Measurements from ENCODE around the gene PLEKHM1.
"Not testable (repeated sequence)": the region's sequence is repeated elsewhere in the genome, so short reads cannot be mapped to it uniquely, and the experiment has no call there.

The PLEKHM1 gene

DNA sequence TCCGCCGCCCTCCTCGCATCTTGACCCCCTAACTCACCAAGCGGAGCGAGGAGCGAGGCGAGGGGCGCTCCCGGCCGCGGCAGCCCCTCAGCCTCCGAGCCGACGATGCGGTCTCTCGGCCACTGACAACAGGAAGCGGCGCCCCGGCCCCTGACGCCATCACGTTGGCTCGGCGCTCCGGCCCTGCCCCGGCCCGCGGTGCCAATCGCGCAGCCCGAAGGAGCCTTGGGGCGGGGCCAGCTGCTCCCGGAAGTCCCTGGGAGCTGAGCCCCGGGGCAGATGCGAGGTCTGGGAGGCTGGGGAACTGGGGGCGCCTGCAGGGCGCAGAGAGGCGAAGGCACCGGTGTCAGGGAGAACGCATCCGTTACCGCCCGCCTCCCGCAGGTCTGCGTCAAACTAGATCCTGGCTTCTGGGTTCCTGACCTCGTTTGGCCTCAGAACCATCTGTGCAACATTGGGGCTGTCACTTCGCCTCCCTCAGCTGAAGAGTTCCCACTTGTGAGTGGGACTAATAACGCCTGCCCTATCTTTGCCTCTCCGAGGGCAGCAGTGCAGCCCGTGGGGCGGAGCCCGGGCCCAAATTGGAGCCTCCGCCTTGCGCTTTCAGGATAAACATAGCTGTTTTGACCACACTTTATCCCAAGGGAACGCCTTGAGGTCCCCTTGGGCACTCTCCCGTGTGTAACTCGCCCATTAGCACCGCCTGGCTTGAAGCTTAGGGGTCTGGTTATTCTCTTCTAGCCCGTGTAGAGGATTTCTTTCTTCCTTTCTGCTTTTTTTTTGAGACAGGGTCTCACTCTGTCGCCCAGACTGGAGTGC lies at the start of gene PLEKHM1:
Gene PLEKHM1, minus strand, starts transcription at position 107 of the 819 bp plus-strand sequence. CDS start 8,237 bp downstream, outside the sequence.
- H2AFZ ChIP-seq (ENCODE audit: low read length, unreplicated experiment) = peak within 1 kb of the TSS; percentile 38
- not testable (repeated sequence) for H3K36me3 ChIP-seq (ENCODE audit: insufficient read depth, low read length); H3K79me2 ChIP-seq (ENCODE audit: control insufficient read depth, insufficient read depth, low read length, unreplicated experiment); H3K4me1 ChIP-seq (ENCODE audit: control insufficient read depth, insufficient read depth, low read length, unreplicated experiment); H3K27ac ChIP-seq (ENCODE audit: low read depth, low read length); H3K27me3 ChIP-seq (ENCODE audit: insufficient read depth, low read length)
- H3K4me3 ChIP-seq (ENCODE audit: low read depth, low read length) = peak within 1 kb of the TSS; percentile 83

DNA sequence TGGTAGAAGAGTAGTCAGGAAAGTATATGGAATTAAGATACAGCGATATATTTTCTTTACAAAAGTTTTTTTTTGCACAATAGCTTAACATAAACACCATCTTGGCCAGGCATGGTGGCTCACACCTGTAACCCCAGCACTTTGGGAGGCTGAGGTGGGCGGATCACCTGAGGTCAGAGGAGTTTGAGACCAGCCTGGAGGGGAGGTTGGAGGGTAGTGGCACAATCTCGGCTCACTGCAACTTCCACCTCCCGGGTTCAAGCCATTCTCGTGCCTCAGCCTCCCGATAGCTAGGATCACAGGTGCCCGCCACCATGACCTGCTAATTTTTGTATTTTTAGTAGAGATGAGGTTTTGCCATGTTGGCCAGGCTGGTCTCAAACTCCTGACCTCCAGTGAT lies 47.6 kb upstream of the PLEKHM1 start:
- not testable (repeated sequence) for H3K79me2 ChIP-seq (ENCODE audit: control insufficient read depth, insufficient read depth, low read length, unreplicated experiment); H3K4me1 ChIP-seq (ENCODE audit: control insufficient read depth, insufficient read depth, low read length, unreplicated experiment); H3K4me3 ChIP-seq (ENCODE audit: low read depth, low read length); H3K27ac ChIP-seq (ENCODE audit: low read depth, low read length); H3K36me3 ChIP-seq (ENCODE audit: insufficient read depth, low read length); H3K27me3 ChIP-seq (ENCODE audit: insufficient read depth, low read length); H2AFZ ChIP-seq (ENCODE audit: low read length, unreplicated experiment)

DNA sequence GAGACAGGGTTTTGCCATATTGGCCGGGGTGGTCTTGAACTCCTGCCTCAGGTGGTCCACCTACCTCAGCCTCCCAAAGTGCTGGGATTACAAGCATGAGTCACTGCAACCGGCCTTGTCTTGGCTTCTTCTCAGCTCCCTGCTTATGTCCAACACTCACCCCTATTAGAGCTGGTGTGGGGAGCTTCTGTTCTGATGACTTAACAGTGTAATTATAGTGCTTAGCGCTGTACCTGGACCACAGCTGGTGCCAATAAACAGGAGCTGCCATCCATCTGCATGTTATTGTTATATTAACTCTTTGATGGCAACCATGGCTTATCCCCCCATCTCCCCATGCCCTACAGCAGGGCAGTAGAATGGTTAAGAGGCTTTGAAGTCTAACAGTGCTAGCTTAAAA lies 15.6 kb upstream of the PLEKHM1 start:
- not testable (repeated sequence) for H3K4me1 ChIP-seq (ENCODE audit: control insufficient read depth, insufficient read depth, low read length, unreplicated experiment); H3K4me3 ChIP-seq (ENCODE audit: low read depth, low read length); H2AFZ ChIP-seq (ENCODE audit: low read length, unreplicated experiment); H3K27me3 ChIP-seq (ENCODE audit: insufficient read depth, low read length); H3K36me3 ChIP-seq (ENCODE audit: insufficient read depth, low read length); H3K79me2 ChIP-seq (ENCODE audit: control insufficient read depth, insufficient read depth, low read length, unreplicated experiment); H3K27ac ChIP-seq (ENCODE audit: low read depth, low read length)

DNA sequence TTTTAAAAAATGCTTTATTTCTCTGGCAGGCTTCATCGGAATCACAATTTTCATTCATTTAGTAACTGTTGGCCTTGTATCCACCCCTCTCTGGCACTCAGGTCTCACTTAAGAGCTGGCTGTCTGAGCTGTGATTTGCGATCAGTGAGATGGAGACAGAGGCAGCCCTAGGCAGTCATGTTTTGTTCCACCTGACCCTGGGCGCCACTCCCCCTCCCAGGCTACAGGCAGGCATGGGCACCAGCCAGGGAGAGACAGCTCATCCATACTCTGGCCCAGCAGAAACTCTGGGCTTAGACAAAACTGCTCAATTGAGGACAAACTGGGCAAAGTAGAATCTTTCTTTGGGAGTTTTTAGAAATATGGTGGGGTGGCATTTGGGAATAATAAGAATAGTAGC lies 14.7 kb upstream of the PLEKHM1 start:
- H3K4me3 ChIP-seq (ENCODE audit: low read depth, low read length); H3K79me2 ChIP-seq (ENCODE audit: control insufficient read depth, insufficient read depth, low read length, unreplicated experiment); H3K36me3 ChIP-seq (ENCODE audit: insufficient read depth, low read length); H3K27me3 ChIP-seq (ENCODE audit: insufficient read depth, low read length); H2AFZ ChIP-seq (ENCODE audit: low read length, unreplicated experiment); H3K4me1 ChIP-seq (ENCODE audit: control insufficient read depth, insufficient read depth, low read length, unreplicated experiment); H3K27ac ChIP-seq (ENCODE audit: low read depth, low read length): not testable (repeated sequence)

DNA sequence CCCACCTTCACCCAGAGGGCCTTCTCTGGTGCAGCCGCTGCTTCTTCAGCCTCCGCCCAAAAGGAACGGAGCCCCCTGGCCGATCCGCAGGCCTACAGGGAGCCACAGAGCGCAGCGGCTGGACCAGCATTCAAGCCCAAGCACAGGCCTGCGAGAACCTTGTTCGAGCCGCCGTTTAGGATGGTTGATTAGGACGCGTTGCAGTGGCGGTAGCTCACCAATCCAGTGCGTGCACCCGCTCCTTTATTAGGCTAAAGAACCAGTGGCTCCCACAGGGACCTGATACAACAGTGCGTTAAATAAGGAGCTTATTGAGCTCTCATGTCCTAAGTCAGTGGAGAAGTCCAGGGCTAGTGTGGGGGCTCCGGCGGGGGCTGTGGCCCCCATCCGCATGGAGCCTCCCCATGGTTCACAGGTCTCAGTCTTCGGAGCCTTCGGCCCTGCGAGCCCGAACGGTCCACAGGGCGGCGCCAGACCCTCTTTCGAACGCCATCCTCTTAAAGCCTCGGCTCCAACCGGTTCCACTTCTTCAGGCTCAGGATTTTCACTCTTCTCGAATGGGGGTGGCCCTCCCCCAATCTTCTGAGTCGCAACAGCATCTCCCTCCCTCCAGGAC lies 10.7 kb upstream of the PLEKHM1 start:
- H3K36me3 ChIP-seq (ENCODE audit: insufficient read depth, low read length); H3K27ac ChIP-seq (ENCODE audit: low read depth, low read length): not testable (repeated sequence)

DNA sequence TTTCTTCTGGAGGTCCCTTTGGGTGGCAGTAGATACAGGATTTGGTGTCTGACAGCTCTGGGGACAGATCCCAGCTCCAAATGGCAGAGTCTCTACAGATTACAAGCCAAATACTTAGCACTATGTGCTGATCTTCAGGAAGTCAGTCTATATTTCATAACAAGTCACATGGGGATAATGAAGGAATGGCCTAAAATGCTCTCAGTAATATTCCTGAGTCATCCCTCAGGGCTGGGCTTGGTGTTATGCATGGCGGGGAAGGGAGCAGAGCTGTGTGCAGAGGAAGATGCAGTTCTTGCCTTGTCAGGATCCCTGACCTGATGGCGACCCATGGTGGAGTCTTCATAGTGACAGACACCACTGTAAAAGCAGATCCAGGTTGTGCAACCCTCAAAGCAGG lies 10.0 kb upstream of the PLEKHM1 start:
- peak overlapping the region; percentile 25 for H2AFZ ChIP-seq (ENCODE audit: low read length, unreplicated experiment)
- not testable (repeated sequence) for H3K4me3 ChIP-seq (ENCODE audit: low read depth, low read length); H3K79me2 ChIP-seq (ENCODE audit: control insufficient read depth, insufficient read depth, low read length, unreplicated experiment); H3K27me3 ChIP-seq (ENCODE audit: insufficient read depth, low read length); H3K4me1 ChIP-seq (ENCODE audit: control insufficient read depth, insufficient read depth, low read length, unreplicated experiment); H3K27ac ChIP-seq (ENCODE audit: low read depth, low read length); H3K36me3 ChIP-seq (ENCODE audit: insufficient read depth, low read length)

More for the DNA sequence above, 10.7 kb upstream of the PLEKHM1 start:
- not testable (repeated sequence) for H3K79me2 ChIP-seq (ENCODE audit: control insufficient read depth, insufficient read depth, low read length, unreplicated experiment); H2AFZ ChIP-seq (ENCODE audit: low read length, unreplicated experiment); H3K4me3 ChIP-seq (ENCODE audit: low read depth, low read length); H3K4me1 ChIP-seq (ENCODE audit: control insufficient read depth, insufficient read depth, low read length, unreplicated experiment); H3K27me3 ChIP-seq (ENCODE audit: insufficient read depth, low read length)

DNA sequence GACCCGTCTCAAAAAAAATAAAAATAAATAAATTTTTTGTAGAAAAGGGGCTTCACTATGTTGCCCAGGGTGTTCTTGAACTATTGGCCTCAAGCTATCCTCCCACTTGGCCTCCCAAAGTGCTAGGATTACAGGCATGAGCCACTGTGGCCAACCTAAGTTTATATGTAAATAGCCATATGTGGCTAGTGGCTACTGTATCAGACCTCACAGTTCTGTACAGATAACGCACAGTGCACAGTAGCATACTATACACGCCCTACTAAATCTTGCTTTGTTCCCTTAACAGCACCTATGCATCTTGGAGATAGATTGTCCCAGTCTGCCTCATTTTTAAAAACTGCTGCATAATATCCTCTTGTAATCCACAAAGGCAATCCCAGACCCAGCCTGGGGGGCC lies 8.7 kb upstream of the PLEKHM1 start:
- not testable (repeated sequence) for H3K79me2 ChIP-seq (ENCODE audit: control insufficient read depth, insufficient read depth, low read length, unreplicated experiment); H3K36me3 ChIP-seq (ENCODE audit: insufficient read depth, low read length); H3K27ac ChIP-seq (ENCODE audit: low read depth, low read length); H2AFZ ChIP-seq (ENCODE audit: low read length, unreplicated experiment); H3K27me3 ChIP-seq (ENCODE audit: insufficient read depth, low read length); H3K4me3 ChIP-seq (ENCODE audit: low read depth, low read length); H3K4me1 ChIP-seq (ENCODE audit: control insufficient read depth, insufficient read depth, low read length, unreplicated experiment)

DNA sequence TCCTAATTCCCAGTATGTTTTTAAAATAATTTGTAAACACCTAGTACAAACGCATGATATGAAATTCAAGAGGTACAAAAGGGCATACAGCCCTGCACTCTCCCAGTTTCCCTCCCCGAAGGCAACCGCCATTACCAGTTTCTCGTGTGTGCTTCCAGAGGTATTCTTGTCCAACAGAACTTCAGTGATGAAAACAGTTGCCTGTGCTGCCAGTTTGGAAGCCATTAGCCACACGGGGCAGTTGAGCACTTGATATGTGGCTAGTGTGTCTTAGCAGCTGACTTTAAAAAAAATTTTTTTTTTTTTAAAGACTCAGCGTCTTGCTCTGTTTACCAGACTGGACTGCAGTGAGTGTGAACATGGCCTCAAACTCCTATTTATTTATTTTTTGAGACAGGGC lies 7.9 kb upstream of the PLEKHM1 start:
- not testable (repeated sequence) for H3K27me3 ChIP-seq (ENCODE audit: insufficient read depth, low read length); H3K79me2 ChIP-seq (ENCODE audit: control insufficient read depth, insufficient read depth, low read length, unreplicated experiment); H3K4me3 ChIP-seq (ENCODE audit: low read depth, low read length); H3K27ac ChIP-seq (ENCODE audit: low read depth, low read length); H2AFZ ChIP-seq (ENCODE audit: low read length, unreplicated experiment); H3K36me3 ChIP-seq (ENCODE audit: insufficient read depth, low read length); H3K4me1 ChIP-seq (ENCODE audit: control insufficient read depth, insufficient read depth, low read length, unreplicated experiment)

DNA sequence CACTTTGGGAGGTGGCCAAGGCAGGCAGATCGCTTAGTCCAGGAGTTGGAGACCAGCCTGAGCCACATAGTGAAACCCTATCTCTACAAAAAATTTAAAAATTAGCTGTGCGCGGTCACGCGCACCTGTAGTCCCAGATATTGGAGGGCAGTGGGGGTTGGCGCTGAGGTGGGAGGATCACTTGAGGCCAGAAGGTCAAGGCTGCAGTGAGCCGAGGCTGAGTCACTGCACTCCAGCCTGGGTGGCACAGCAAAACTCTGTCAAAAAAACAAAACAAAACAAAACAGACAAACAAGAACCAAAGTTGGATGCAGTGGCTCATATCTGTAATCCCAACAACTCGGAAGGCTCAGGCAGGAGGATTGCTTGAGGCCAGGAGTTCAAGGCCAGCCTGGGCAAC lies 6.9 kb upstream of the PLEKHM1 start:
- H3K79me2 ChIP-seq (ENCODE audit: control insufficient read depth, insufficient read depth, low read length, unreplicated experiment); H3K36me3 ChIP-seq (ENCODE audit: insufficient read depth, low read length); H3K4me1 ChIP-seq (ENCODE audit: control insufficient read depth, insufficient read depth, low read length, unreplicated experiment); H3K27me3 ChIP-seq (ENCODE audit: insufficient read depth, low read length); H3K27ac ChIP-seq (ENCODE audit: low read depth, low read length); H2AFZ ChIP-seq (ENCODE audit: low read length, unreplicated experiment); H3K4me3 ChIP-seq (ENCODE audit: low read depth, low read length): not testable (repeated sequence)

DNA sequence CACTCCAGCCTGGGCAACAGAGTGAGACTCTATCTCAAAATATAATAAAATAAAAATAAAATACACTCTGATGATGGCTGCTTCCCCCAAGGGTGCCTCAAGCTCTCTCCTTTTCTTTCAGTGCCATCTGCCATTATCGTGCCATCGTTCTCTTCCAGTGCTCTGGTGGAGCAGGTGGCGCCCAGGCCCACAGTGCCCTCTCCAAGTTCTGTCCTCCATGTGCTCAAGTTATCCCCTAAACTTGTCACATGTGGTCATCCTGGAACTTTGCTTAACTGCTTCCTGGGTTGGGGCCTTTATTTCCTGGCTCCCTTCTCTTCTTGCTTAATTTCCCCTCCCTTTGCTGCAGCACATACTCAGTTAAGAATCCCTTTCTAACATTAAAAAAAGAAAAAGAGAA lies 6.0 kb upstream of the PLEKHM1 start:
- H3K79me2 ChIP-seq (ENCODE audit: control insufficient read depth, insufficient read depth, low read length, unreplicated experiment); H3K27me3 ChIP-seq (ENCODE audit: insufficient read depth, low read length); H3K36me3 ChIP-seq (ENCODE audit: insufficient read depth, low read length); H3K4me3 ChIP-seq (ENCODE audit: low read depth, low read length); H2AFZ ChIP-seq (ENCODE audit: low read length, unreplicated experiment); H3K27ac ChIP-seq (ENCODE audit: low read depth, low read length); H3K4me1 ChIP-seq (ENCODE audit: control insufficient read depth, insufficient read depth, low read length, unreplicated experiment): not testable (repeated sequence)

DNA sequence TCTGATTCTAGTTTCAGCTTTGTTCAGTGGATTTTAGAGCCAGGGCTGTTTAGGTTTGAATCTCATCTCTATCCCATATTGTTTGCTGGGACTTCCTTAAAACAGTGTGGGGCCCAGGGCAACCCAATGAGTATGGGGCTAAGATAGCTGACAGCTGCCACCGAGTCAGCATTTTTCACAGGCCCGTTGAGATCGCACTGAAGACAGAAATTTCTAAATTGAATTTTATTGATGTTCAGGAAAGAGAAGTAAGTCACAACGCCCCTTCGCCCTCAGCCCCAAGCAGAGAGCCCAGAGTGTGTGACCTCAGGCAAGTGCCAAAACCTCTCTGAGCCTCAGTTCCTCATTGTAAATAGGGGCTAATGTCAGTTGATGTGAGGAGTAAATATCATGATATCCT lies 4.0 kb upstream of the PLEKHM1 start:
- not testable (repeated sequence) for H3K79me2 ChIP-seq (ENCODE audit: control insufficient read depth, insufficient read depth, low read length, unreplicated experiment); H3K27me3 ChIP-seq (ENCODE audit: insufficient read depth, low read length); H2AFZ ChIP-seq (ENCODE audit: low read length, unreplicated experiment); H3K4me1 ChIP-seq (ENCODE audit: control insufficient read depth, insufficient read depth, low read length, unreplicated experiment); H3K27ac ChIP-seq (ENCODE audit: low read depth, low read length); H3K36me3 ChIP-seq (ENCODE audit: insufficient read depth, low read length); H3K4me3 ChIP-seq (ENCODE audit: low read depth, low read length)
